Chondrocyte (in vitro differentiated cells): ENCODE measurements around the gene SPAG6. TPM values are rescaled to one million over a fixed set of nuclear protein-coding genes. Genes with fewer than 3 reads are reported as not detected.
"Not testable (repeated sequence)": the region's sequence is repeated elsewhere in the genome, so short reads cannot be mapped to it uniquely, and the experiment has no call there.

Source experiments
- DNase-seq: peaks from one replicate; pipeline ENCODE4 v3.0.0; 2021; ENCODE audit warnings: mixed read lengths, low spot score
- H3K27ac Mint-ChIP-seq: one replicate; pipeline ENCODE4 v1.8.0; 2021; ENCODE audit warnings: mild to moderate bottlenecking, moderate library complexity, mixed read lengths; ENCODE audit not compliant: unreplicated experiment
- H3K27me3 Mint-ChIP-seq: 2 replicates; pipeline ENCODE4 v1.8.0; 2021; ENCODE audit warnings: low read depth, mixed read lengths
- H3K36me3 Mint-ChIP-seq: 2 replicates; pipeline ENCODE4 v1.8.0; 2021; ENCODE audit warnings: low read depth, mixed read lengths
- H3K4me1 Mint-ChIP-seq: 2 replicates; pipeline ENCODE4 v1.8.0; 2021; ENCODE audit warnings: low read depth, mild to moderate bottlenecking, mixed read lengths
- H3K4me3 Mint-ChIP-seq: one replicate; pipeline ENCODE4 v1.8.0; 2021; ENCODE audit warnings: mild to moderate bottlenecking, moderate library complexity, mixed read lengths; ENCODE audit not compliant: unreplicated experiment
- H3K9me3 Mint-ChIP-seq: 2 replicates; pipeline ENCODE4 v1.8.0; 2021; ENCODE audit warnings: low read depth, mixed read lengths
- total RNA-seq: library from RNA; stranded (reverse); gene quantifications from 3 replicates; pipeline ENCODE4 v1.2.1, GENCODE V29; 2021
- TF ChIP-seq, protein P1 (sequence below): fragments of 200-600 bp; sonication (generic); IDR thresholded peaks from 2 replicates; pipeline ENCODE4 v1.5.0; 2021; ENCODE audit warnings: antibody characterized with exemption, mild to moderate bottlenecking, moderate library complexity

SPAG6 gene
- total RNA-seq, 1 donor from 2014 or later: not detected

DNA sequence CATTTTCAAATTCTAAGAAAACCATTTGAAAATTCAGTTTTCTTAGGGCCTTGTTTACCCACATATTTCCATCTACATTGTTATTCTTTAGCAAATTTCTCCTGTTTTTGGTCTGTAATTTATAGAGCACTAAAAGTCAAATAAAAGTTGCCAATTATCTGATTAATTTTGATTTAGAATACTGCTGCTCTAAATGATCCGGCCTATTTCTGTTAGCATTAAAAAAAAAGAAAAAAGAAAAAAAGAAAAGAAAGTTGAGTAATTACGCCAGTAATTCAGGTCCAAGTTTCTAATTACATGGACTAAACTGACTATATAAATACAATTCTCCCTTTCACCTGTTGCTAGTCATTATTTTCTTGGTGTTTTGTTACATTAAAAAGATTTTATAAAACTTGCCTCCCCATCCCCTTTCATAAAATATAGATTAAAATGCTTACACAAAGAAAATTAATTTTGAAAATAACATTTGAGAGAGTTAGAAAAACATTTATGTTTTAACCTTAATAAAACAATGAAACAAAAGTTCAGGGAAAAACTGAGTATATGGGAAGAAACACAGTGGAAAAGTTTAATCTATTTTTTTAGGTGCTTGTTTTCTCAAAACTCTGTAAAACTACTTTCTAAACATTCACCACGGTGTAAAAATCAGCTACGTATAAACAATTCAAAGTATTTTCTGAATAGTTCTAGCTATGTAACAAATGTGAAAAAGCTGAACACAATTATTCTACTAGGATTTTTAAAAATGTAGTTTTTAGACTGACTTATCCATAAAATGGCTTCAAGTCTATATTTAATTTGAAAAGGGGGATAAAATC lies 35.9 kb upstream of the SPAG6 start:
- Mint-ChIP-seq H3K4me3 (no peak overlapping the region), H3K9me3 (no peaks in the 10 kb centered on the region), H3K27ac (no peak overlapping the region), H3K4me1 (peaks cover 4% of the 10 kb centered on the region), H3K27me3 (no peaks in the 10 kb centered on the region), H3K36me3 (no peaks in the 10 kb centered on the region)
- TF ChIP-seq, protein P1, sequence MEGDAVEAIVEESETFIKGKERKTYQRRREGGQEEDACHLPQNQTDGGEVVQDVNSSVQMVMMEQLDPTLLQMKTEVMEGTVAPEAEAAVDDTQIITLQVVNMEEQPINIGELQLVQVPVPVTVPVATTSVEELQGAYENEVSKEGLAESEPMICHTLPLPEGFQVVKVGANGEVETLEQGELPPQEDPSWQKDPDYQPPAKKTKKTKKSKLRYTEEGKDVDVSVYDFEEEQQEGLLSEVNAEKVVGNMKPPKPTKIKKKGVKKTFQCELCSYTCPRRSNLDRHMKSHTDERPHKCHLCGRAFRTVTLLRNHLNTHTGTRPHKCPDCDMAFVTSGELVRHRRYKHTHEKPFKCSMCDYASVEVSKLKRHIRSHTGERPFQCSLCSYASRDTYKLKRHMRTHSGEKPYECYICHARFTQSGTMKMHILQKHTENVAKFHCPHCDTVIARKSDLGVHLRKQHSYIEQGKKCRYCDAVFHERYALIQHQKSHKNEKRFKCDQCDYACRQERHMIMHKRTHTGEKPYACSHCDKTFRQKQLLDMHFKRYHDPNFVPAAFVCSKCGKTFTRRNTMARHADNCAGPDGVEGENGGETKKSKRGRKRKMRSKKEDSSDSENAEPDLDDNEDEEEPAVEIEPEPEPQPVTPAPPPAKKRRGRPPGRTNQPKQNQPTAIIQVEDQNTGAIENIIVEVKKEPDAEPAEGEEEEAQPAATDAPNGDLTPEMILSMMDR: no peak
- DNase-seq: no peak

- H3K4me3 Mint-ChIP-seq, H3K36me3 Mint-ChIP-seq, DNase-seq, H3K9me3 Mint-ChIP-seq, H3K27ac Mint-ChIP-seq, H3K27me3 Mint-ChIP-seq, H3K4me1 Mint-ChIP-seq: not testable (repeated sequence)
These were observed 35.3 kb upstream of the SPAG6 start for GRCh38 chr10:22310012-22310411.

- H3K4me3 Mint-ChIP-seq: no peak overlapping the region
- TF ChIP-seq, protein P1: no peak
- no peaks in the 10 kb centered on the region for H3K27me3 Mint-ChIP-seq
- peaks cover 11% of the 10 kb centered on the region for H3K4me1 Mint-ChIP-seq
- H3K36me3 Mint-ChIP-seq: no peaks in the 10 kb centered on the region
- no peak overlapping the region for H3K27ac Mint-ChIP-seq
- no peak for DNase-seq
- H3K9me3 Mint-ChIP-seq: no peaks in the 10 kb centered on the region
These were observed 34.4 kb upstream of the SPAG6 start for GRCh38 chr10:22310928-22311327.

DNA sequence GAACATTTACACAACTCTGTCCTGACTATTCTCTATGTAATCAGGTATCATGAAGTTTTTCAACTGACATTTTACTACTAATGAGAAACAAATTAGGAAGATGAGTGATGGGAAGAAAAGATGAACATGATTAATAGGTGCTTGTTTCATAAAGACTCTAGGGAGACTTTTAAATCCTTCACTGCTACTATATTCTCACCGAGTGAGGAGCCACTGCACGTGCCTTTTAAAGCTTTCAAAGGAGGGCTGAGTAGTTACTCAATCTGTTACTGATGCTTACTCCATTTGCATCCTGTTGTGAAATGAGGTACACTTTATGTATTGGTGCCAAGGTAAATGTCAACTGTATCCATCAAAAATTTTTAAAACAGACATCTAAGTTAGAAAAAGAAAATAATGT lies 30.4 kb upstream of the SPAG6 start:
- Mint-ChIP-seq H3K27me3 (no peaks in the 10 kb centered on the region), H3K9me3 (no peaks in the 10 kb centered on the region), H3K36me3 (no peaks in the 10 kb centered on the region), H3K4me3 (peak overlapping the region; percentile 79), H3K4me1 (peaks cover 39% of the 10 kb centered on the region), H3K27ac (no peak overlapping the region)
- DNase-seq: no peak
- TF ChIP-seq, protein P1: no peak

GRCh38 chr10:22315455-22316285 lies 29.6 kb upstream of the SPAG6 start:
- peak overlapping the region; percentile 77 for H3K27ac Mint-ChIP-seq
- TF ChIP-seq, protein P1: peak; percentile 20
- no peak for DNase-seq
- H3K4me3 Mint-ChIP-seq: peak overlapping the region; percentile 79
- no peaks in the 10 kb centered on the region for H3K9me3 Mint-ChIP-seq
- H3K27me3 Mint-ChIP-seq: no peaks in the 10 kb centered on the region
- H3K36me3 Mint-ChIP-seq: no peaks in the 10 kb centered on the region
- peaks cover 43% of the 10 kb centered on the region for H3K4me1 Mint-ChIP-seq
